HG02759 (cell line): ENCODE data around the gene SLC16A1.
"Not testable (repeated sequence)": the region's sequence is repeated elsewhere in the genome, so short reads cannot be mapped to it uniquely, and the experiment has no call there.

ENCODE experiments used
- ATAC-seq: cut with Tn5 transposase; IDR thresholded peaks from one replicate; pipeline ENCODE4 v1.9.1; 2021; ENCODE audit warnings: mild to moderate bottlenecking, moderate library complexity; ENCODE audit not compliant: unreplicated experiment

Gene SLC16A1, protein sequence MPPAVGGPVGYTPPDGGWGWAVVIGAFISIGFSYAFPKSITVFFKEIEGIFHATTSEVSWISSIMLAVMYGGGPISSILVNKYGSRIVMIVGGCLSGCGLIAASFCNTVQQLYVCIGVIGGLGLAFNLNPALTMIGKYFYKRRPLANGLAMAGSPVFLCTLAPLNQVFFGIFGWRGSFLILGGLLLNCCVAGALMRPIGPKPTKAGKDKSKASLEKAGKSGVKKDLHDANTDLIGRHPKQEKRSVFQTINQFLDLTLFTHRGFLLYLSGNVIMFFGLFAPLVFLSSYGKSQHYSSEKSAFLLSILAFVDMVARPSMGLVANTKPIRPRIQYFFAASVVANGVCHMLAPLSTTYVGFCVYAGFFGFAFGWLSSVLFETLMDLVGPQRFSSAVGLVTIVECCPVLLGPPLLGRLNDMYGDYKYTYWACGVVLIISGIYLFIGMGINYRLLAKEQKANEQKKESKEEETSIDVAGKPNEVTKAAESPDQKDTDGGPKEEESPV

DNA sequence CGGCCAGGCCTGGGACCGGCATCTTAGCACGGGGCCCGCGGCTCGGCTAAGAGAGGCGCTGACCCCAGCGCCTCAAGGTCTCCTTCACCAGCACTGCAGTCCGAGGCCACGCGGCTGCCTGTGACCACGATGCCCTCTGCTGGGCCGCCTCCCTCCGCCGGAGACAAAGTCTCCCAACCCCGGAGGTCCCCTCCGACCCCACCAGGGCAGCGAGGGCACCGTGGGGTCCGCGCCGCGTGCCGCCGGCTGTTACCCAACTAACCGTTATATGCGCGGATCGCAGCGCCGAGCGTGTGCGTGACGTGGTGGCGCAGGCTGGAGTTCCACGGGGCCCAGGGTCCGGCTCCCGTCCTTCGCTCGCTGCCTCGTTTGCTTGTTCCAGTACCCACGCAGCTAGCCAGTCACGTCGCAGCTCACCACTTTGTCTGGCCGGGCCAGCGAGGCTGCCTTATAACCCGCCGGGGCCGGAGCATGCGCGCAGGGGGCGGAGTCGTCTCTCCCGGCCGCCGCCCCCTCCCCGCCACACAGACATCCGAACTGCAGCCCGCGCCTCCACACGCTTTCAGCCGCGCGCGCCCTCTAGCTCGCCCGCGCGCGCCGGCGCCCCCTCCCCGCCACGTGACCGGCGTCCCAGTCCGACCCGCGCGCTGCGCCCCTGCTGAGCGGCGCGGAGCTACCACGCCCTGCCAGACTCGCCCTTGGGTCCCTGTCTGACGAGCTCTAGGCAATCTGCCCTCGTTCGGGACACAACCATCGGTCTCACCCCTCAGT, at the start of gene SLC16A1:
Gene SLC16A1 (minus strand): TSS at position 424 of the 771 bp plus-strand sequence. CDS start 26,888 bp downstream, outside the sequence.
- peak; percentile 80 for ATAC-seq

DNA sequence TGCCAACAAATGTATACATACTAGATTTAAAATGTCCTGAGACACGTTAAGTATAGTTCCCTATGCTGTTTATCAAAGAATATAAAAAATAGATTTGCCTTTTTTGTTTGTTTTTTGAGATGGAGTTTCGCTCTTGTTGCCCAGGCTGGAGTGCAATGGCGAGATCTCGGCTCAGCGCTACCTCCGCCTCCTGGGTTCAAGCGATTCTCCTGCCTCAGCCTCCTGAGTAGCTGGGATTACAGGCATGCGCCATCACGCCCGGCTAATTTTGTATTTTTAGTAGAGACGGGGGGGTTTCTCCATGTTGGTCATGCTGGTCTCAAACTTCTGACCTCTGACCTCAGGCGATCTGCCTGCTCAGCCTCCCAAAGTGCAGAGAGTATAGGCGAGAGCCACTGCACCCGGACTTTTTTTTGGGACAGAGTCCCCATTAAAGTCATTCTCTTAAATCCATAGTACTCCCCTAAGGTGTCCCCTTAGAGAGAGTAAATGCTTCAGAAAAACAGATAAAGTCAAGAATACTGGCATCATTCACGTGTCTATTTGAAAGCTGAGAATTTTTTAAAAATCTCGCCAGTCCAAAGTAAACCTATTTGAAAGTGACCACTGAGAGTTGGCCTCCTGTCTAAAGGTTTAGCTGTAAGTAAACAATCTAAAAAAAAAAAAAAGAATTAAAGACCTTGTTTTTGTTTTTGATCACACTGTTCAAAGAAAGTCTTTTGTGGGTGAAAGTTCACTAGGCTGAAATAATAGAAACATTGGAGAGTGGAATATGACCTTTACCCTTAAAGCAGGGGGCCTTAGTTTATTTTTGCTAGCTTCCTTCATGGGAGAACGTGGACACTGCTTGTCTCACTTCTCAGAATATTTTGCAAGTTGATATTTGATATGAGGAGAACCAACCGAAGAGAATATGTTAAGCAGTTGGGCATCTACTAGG, 48.0 kb upstream of the SLC16A1 start:
- no peak for ATAC-seq

DNA sequence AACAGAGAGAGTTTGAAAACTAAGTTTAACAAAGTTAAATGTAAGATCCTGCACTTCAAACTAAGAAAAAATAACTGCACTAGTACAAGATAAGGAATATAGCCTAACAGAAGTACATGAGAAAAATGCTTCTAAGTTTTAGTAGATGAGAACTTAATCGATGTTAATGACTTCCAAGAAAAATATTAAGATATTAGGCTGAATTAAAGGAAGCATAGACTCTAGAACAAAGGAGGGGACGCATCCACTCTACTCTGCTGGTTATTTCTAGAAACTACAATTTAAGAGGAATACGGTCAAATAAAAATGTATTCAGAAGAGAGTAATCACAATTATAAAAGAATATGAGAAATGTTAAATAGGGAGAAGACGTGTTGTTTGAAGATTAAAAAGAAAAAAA, 46.3 kb upstream of the SLC16A1 start:
- ATAC-seq: no peak

DNA sequence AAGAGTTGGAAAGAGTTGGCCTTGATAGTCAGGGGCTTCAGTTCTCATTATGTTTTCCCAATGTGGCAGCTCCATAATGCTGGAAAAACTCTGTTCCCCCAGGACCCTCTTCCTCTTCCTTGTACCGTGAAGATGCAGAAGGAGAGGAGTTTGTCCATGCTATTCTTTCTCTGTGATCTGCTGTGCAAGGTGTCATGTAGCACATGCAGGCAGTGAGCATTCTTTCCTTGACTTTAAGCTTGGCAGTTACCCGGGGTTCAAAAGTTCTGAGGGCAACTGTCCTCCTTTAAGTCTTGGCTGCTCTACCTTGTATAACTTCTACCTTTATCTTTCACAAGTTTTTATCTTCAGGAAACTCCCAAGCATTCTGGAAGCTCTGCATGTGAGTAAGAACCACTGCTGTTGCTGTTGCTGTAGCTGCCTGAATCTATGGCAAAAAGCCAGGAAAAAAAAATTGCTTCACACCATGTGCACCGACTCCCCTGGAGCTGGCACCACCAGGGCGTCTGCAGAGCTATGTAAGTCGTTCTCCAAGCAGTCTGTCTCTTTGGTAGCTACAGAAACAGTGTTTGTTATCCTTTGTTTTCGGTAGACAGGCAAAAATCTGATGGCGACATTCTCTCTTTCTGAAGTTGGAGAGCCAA, 42.7 kb upstream of the SLC16A1 start:
- ATAC-seq: no peak

DNA sequence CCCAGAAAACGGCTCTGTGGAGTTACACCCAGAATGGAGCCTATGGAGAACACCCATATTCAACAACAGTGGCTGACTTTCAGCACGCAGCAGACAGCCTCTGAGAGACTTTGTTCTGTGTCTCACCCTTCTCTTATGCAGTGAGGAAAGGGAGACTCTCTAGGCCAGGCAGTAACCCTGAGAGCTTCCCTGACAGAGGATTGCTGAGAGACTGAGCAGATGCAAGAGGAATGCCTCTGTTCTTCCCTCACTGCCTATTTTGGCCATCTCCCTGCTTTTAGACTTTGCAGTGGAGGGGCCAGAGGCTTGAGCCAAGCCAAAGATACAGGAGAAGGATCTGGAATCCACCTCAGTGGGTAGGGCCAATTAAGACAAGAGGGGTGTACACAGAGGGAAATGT, 41.8 kb upstream of the SLC16A1 start:
- no peak for ATAC-seq

DNA sequence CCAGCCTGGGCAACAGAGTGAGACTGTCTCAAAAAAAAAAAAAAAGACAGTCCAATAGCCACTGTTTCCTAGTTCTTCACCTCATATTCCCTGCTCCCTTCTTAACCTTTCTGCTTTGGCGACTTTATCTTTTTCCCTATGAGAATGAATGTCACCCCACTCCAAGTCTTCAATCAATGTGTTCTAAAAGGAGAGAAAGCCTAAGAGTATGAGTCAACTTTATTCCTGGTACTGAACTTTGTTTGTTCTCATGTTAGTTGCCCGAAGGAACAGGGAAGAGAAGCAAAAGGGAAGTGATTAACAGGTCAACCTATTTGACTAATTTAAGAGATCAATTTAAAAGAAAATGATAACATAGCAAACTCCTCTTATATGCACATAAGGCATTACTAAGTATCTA, 39.9 kb upstream of the SLC16A1 start:
- no peak for ATAC-seq

DNA sequence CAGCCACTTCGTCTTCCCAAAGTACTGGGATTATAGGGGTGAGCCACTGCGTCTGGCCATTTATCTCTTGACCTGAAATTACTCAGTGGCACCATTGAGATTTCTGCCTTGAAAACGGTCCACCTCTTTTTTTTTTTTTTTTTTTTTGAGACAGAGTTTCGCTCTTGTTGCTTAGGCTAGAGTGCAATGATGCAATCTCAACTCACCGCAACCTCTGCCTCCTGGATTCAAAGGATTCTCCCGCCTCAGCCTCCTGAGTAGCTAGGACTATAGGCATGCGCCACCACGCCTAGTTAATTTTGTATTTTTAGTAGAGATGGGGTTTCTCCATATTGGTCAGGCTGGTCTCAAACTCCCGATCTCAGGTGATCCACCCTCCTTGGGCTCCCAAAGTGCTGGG, 39.0 kb upstream of the SLC16A1 start:
- not testable (repeated sequence) for ATAC-seq

DNA sequence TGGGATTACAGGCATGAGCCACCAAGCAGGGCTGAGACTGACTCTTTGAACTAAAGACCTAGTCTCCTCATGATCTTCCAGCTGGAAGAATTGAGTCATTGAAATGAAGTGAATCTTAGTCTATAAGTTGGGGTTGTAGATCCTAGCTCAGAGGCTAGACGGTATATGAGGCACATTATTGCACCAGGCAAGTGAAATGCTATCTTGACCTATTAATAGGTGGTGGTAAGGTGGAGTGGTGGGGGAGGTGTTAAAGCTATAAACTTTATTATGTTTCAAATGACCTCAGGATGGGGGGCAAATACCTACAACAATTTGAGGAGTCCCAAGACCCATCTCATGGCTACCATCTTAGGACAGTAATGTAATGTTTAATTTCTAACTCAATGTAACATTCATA, 36.8 kb upstream of the SLC16A1 start:
- ATAC-seq: no peak

DNA sequence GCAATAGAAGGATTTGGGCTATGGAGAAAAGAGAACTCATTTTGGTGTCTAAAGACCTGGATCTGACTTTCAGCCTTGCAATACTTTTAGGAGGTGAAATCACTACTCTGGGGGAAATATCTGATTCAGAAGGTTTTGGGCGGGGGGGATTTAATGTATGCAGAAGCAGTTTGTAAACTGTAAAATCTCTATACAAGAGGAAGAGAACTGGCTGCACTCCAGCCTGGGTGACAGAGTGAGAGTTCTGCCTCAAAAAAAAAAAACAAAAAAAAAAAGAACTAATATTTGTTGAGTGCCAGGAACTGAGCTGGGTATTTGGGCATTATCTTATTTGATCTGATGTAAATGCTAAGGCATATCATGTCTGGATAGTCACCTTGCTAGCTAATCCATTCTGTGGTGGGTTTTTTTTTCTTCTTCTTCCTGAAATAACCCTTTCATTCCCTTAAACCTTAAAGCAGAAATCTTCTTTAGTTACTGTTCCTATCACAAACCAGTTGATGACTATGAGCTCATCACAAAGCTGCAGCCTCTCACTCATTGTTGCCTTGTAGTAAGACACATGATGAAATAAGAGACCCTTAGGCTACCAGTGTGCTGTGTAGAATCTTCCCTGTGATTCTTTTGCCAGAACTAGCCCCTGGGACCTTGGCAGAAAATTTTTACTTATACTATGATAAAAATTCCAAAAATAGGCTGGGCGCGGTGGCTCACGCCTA, 35.6 kb upstream of the SLC16A1 start:
- no peak for ATAC-seq

DNA sequence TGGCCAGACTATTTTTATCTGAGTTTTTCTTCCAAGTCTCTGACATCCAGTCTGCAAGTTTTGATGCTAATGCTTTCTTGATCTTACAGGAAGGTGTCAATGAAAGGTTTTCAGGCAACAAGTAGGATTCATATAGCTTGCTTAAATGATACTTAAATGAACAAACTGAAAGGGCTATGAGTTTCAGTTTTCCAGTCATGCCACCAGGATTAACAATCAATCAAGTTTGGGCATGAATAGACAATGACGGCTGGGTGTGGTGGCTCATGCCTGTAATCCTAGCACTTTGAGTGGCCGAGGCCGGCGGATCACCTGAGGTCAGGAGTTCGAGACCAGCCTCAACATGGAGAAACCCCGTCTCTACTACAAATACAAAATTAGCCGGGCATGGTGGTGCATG, 34.3 kb upstream of the SLC16A1 start:
- ATAC-seq: no peak

DNA sequence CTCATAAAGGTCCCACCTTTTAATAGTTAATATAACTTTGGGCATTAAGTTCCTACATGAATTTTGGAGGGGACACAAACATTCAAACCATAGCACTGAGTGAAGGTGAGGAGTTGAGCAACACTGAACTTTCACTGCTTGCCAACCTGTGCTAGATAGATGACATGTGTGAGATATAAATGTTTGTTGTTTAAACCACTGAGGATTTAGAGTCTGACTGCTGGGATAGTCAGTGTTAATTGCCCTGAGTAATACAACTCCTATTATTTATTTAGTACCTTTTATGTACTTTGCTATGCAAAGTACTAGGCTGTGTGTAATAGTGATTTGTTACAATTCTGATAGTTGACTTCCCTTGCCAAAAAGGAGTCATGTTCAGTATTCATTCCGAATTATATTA, 32.4 kb upstream of the SLC16A1 start:
- ATAC-seq: no peak

DNA sequence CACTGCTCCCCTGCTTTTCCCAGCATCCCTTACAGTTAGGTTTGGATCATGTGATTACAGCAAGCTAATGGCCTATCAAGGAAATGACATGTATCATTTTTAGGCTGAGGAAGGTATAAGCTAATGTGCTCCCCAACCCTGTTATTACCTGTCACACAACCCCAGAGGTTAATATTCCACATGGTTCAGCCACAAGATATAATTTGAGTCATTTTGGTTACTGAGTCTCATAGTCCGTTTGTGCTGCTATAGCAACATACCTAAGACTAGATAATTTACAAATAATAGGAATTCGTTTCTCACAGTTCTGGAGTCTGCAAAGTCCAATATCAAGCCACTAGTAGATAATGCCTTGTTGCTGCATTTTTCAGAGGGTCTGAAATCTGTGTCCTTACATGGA, 29.1 kb upstream of the SLC16A1 start:
- ATAC-seq: peak; percentile 90

DNA sequence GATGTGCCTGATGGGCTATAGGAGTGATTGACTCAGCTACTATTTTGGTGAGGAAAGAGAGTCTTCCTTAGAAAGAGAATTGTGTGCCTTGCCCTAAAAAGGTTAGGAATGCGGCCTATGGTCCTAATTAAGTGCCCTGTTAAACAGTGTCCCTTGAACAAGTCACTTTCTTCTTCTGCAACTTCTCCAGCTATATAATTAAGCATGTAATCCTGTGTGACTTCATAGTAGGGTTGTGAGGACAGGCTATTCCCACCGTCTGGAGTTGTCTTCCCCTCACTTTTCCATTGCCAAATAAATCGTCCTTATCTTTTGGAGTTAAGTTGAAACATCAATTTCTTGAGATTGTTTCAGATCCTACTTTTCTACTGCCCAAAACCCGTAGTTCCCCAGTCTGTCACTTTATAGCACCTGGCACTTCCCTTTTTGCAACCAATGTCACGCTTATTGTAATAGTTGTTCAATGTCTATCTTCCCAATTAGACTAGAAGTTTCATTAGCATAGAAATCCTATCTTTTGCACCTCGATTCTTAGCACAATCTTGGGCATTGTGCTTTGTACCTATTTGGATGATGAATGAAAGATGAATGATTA, 27.6 kb upstream of the SLC16A1 start:
- ATAC-seq: peak; percentile 12

DNA sequence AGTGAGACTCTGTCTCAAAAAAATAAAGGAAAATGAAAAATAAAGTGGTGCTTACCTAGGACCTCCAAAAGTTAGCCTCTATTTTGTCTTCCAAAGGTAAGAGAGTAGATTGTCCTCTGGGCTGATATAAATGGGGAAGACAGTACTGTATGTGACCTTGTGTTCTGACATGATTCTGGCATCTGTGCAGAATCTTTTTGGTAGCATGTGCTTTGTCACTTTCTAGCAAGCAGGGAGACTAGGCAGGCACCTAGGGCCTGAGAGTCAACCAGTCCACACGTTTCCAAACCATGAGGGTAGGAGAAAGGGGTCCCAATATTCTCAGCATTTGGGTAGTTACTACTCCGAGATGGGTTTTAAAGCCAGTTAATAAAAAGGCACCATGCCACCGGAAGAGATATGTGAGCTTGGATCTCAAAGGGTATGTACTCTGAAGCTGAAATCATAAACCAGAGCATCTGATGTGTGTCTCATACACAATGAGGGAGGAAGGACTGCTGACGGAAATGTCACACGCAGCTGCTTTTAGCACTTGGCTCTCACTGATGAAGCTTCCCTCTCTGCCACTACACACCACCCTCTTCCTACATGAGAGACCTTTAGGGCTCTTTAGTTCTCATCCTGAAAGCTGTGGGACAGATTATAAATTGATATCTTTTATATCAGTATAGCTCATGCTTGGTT, 27.0 kb upstream of the SLC16A1 start:
- peak; percentile 38 for ATAC-seq

DNA sequence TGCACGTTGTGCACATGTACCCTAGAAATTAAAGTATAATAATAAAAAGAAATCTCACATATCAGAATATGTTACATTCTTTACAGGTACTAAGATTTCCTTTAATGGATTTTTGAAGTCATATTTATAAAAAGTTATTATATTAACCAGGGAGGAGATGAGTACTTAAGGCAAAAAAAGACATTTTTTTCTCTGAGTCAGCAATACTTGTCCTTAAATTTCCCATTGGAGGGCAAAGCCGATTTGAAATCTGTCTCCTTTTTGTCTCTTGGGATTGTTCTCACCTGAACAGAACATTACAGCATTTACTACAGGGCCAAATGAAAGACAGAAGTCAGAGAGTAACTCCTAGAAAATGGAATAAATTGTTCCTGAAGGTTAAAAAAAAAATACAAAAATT, 26.3 kb upstream of the SLC16A1 start:
- no peak for ATAC-seq

DNA sequence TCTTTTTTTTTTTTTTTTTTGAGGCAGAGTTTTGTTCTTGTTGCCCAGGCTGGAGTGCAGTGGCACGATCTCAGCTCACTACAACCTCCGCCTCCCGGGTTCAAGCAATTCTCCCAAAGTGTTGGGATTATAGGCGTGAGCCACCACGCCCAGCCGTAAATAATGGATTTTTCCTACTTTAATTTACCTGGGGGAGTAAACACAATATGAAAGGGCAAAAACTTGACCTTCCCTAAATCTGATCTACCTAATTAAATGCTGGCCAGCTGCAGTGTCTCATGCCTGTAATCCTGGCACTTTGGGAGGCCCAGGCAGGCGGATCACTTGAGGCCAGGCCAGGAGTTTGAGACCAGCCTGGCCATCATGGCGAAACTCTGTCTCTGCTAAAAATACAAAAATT, 25.8 kb upstream of the SLC16A1 start:
- not testable (repeated sequence) for ATAC-seq

DNA sequence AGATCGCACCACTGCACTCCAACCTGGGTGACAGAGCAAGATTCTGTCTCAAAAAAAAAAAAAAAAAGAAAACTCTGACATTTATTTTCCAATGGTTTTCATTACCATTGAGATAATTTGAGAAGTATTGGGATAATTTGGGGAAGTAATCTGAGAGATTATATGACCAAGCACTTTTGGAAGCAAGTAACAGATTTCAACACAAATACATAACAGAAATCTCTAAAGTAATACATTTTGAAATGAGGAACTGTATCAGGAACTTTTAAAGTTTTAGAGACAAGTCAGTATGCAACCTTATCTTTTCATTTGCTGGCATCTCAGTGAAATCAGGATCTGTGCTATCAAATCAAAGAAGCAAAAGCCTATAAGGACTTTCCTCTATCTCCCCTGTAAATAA, 25.4 kb upstream of the SLC16A1 start:
- ATAC-seq: no peak

DNA sequence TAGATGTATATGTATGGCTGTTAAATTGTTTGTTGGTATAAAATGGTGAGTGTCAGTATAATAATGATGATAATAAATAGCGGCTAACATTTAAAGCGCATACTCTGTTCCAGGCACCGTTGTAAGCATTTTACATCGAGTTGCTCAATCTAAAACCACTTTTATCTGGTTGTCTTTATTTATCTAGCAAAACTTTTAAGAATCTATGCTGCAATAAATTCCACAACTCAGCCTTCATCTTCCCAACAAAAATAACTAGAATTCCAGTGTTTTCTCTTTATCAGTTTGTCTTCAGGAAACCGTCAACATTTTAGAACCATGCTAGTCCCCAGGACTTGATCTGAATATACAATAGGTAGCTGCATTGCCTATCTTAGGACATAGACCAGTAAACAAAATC, 19.3 kb upstream of the SLC16A1 start:
- no peak for ATAC-seq

DNA sequence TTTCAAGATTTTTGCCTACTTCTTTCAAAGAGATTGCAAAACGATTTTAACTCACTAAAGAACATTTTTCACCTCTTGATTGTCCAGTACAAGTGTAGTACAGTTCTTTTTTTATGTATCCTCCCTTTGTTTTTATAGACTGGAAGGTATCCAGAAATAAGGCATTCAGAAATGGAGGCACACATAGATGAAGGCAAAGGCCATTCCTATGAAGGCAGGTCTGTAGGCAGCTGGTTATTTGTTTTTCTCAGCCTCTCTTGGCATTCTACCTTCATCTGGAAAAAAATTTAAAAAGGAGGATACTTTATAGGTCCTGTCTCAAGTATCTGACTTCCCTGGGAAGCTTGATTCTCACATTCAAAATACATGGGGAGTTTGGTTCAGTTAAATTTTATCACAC, 18.6 kb upstream of the SLC16A1 start:
- no peak for ATAC-seq
